ENCODE results near the gene FGF2. TPM values are rescaled to one million over a fixed set of nuclear protein-coding genes. Genes with fewer than 3 reads are reported as not detected.

The FGF2 gene
- total RNA-seq, 1 donor: 86.5 TPM

- H2AFZ ChIP-seq (ENCODE audit: low read length): no peak overlapping the region
- H3K9me3 ChIP-seq (ENCODE audit: low read depth, low read length): no peaks in the 10 kb centered on the region
- H3K4me3 ChIP-seq (ENCODE audit: insufficient read depth, low read length): no peak overlapping the region
- H3K4me1 ChIP-seq (ENCODE audit: insufficient read depth, low read length): peaks cover 78% of the 10 kb centered on the region
- peak overlapping the region; percentile 31 for H3K4me2 ChIP-seq (ENCODE audit: insufficient read depth, low read length)
- DNase-seq (ENCODE audit: insufficient read length, low spot score, missing footprints): peak; percentile 74
- no peak for TF ChIP-seq CTCF (IDR thresholded peaks at IDR 0.05; ENCODE audit: extremely low read depth, low read depth, low read length)
- no peaks in the 10 kb centered on the region for H4K20me1 ChIP-seq (ENCODE audit: insufficient read depth, low read length)
- H3K36me3 ChIP-seq (ENCODE audit: insufficient read depth, low read length): peaks cover 17% of the 10 kb centered on the region
- no peaks in the 10 kb centered on the region for H3K27me3 ChIP-seq (ENCODE audit: insufficient read depth, low read length)
- H3K27ac ChIP-seq (ENCODE audit: low read depth, low read length): peak overlapping the region; percentile 63
- peaks cover 13% of the 10 kb centered on the region for H3K79me2 ChIP-seq (ENCODE audit: insufficient read depth, low read length)
Measured at GRCh38 chr4:122898370-122899150, 71.9 kb downstream of the FGF2 start.

GRCh38 chr4:122899682-122900081 is 73.1 kb downstream of the FGF2 start:
- DNase-seq (ENCODE audit: insufficient read length, low spot score, missing footprints): no peak
- peak overlapping the region; percentile 63 for H3K27ac ChIP-seq (ENCODE audit: low read depth, low read length)
- H3K9me3 ChIP-seq (ENCODE audit: low read depth, low read length): no peaks in the 10 kb centered on the region
- no peaks in the 10 kb centered on the region for H4K20me1 ChIP-seq (ENCODE audit: insufficient read depth, low read length)
- H3K36me3 ChIP-seq (ENCODE audit: insufficient read depth, low read length): peaks cover 12% of the 10 kb centered on the region
- no peak overlapping the region for H3K4me3 ChIP-seq (ENCODE audit: insufficient read depth, low read length)
- H3K4me1 ChIP-seq (ENCODE audit: insufficient read depth, low read length): peaks cover 67% of the 10 kb centered on the region
- no peaks in the 10 kb centered on the region for H3K27me3 ChIP-seq (ENCODE audit: insufficient read depth, low read length)
- no peak for TF ChIP-seq CTCF (IDR thresholded peaks at IDR 0.05; ENCODE audit: extremely low read depth, low read depth, low read length)
- H2AFZ ChIP-seq (ENCODE audit: low read length): no peak overlapping the region
- no peak overlapping the region for H3K4me2 ChIP-seq (ENCODE audit: insufficient read depth, low read length)
- peaks cover 5% of the 10 kb centered on the region for H3K79me2 ChIP-seq (ENCODE audit: insufficient read depth, low read length)

DNA sequence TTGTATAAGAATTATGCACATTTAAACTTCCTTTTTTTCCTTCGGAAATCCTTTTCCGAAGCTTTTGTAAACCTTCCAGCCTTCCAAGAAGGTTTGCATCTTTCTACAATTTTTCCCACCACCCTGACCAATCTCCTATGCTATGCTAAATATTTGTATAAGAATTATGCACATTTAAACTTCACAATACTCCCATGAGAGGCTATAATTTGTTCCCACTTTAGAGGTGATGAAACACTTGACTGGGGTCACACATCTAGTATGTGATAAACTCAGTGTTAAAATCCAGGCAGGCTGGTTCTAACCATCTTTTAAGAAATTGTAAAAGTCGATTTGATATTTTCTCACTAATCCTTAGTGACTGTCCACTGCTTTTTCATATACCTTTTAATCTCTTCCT is 73.7 kb downstream of the FGF2 start:
- Histone ChIP-seq H3K79me2 (ENCODE audit: insufficient read depth, low read length) (peaks cover 3% of the 10 kb centered on the region), H3K4me1 (ENCODE audit: insufficient read depth, low read length) (peaks cover 61% of the 10 kb centered on the region), H3K9me3 (ENCODE audit: low read depth, low read length) (no peaks in the 10 kb centered on the region), H3K36me3 (ENCODE audit: insufficient read depth, low read length) (peaks cover 12% of the 10 kb centered on the region), H3K27me3 (ENCODE audit: insufficient read depth, low read length) (no peaks in the 10 kb centered on the region), H4K20me1 (ENCODE audit: insufficient read depth, low read length) (no peaks in the 10 kb centered on the region), H3K4me2 (ENCODE audit: insufficient read depth, low read length) (no peak overlapping the region), H3K27ac (ENCODE audit: low read depth, low read length) (peak overlapping the region; percentile 44), H2AFZ (ENCODE audit: low read length) (no peak overlapping the region), H3K4me3 (ENCODE audit: insufficient read depth, low read length) (no peak overlapping the region)
- TF ChIP-seq CTCF (IDR thresholded peaks at IDR 0.05; ENCODE audit: extremely low read depth, low read depth, low read length): no peak
- DNase-seq (ENCODE audit: insufficient read length, low spot score, missing footprints): no peak

DNA sequence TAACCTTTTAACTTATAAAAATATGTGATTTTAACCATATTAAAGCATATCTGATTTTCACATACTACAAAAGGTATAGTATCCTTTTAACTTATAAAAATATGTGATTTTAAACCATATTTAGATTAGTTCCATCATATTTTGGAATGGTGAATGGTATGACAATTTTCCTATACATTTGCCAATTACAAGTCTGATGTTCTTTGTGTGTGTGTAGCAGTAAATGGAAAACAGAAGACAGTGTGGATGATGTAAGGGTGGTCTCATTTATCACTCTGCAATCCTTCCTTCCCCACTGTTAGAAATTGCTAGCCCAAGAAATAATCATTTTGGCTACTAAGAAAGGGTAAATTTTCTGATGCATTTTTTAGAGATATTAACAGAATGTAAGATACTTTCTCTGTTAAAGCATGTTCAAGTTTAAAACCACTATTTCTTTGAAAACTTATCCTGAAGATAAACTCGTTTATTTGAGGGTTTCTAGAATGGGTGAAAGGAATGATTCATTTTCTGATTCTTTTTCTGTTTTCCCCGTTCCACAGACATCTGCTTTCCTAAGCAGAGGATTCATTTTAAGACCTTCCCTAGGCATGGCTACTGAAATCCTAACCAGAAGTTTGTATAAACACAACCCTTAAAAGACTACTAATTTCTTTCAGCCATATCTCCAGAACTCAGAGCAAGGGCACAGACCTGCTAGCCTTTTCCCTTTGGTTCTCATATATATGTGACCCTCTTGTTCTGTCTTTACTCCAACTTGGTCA is 74.8 kb downstream of the FGF2 start:
- Histone ChIP-seq H3K4me3 (ENCODE audit: insufficient read depth, low read length) (no peak overlapping the region), H3K4me2 (ENCODE audit: insufficient read depth, low read length) (no peak overlapping the region), H3K79me2 (ENCODE audit: insufficient read depth, low read length) (peaks cover under 1% of the 10 kb centered on the region), H3K9me3 (ENCODE audit: low read depth, low read length) (no peaks in the 10 kb centered on the region), H3K27me3 (ENCODE audit: insufficient read depth, low read length) (no peaks in the 10 kb centered on the region), H3K27ac (ENCODE audit: low read depth, low read length) (peak overlapping the region; percentile 7), H3K36me3 (ENCODE audit: insufficient read depth, low read length) (peaks cover 8% of the 10 kb centered on the region), H3K4me1 (ENCODE audit: insufficient read depth, low read length) (peaks cover 50% of the 10 kb centered on the region), H2AFZ (ENCODE audit: low read length) (no peak overlapping the region), H4K20me1 (ENCODE audit: insufficient read depth, low read length) (no peaks in the 10 kb centered on the region)
- no peak for DNase-seq (ENCODE audit: insufficient read length, low spot score, missing footprints)
- no peak for TF ChIP-seq CTCF (IDR thresholded peaks at IDR 0.05; ENCODE audit: extremely low read depth, low read depth, low read length)
